Choroid plexus epithelial cell (primary cell): ENCODE results near the gene TPRA1.

Experiments
- DNase-seq: peaks from one replicate; pipeline ENCODE4 v3.0.0-alpha.2; 2010; ENCODE audit warnings: low read depth
- H3K4me3 ChIP-seq: 2 replicates; pipeline ENCODE4 v1.5.1; 2011; ENCODE audit warnings: low read depth, mild to moderate bottlenecking, control low read depth, low read length, moderate library complexity
- TF ChIP-seq, protein P1 (sequence below): conservative IDR thresholded peaks from 2 replicates; pipeline ENCODE4 v1.5.1; 2011; ENCODE audit warnings: low read depth, mild to moderate bottlenecking, control low read depth, inconsistent platforms, low read length, moderate library complexity

The TPRA1 gene

DNA sequence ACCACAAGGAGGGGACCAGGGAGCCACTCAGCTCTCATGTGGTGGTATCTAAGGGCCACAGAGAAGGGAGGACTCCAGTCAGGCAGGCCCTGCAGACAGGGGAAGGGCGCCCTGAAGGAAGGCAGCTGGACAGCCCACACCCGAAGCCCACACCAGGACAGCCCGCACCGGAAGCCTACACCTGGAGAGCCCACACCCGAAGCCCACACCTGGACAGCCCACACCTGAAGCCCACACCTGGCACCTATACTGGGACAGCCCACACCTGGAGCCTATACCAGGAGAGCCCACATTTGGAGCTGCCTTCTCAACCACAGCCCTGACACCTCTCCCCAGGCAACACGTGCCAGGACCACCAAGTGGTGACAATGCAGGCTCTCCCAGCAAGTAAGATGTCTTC, 11.7 kb downstream of the TPRA1 start:
- no peak for DNase-seq
- TF ChIP-seq, protein P1, sequence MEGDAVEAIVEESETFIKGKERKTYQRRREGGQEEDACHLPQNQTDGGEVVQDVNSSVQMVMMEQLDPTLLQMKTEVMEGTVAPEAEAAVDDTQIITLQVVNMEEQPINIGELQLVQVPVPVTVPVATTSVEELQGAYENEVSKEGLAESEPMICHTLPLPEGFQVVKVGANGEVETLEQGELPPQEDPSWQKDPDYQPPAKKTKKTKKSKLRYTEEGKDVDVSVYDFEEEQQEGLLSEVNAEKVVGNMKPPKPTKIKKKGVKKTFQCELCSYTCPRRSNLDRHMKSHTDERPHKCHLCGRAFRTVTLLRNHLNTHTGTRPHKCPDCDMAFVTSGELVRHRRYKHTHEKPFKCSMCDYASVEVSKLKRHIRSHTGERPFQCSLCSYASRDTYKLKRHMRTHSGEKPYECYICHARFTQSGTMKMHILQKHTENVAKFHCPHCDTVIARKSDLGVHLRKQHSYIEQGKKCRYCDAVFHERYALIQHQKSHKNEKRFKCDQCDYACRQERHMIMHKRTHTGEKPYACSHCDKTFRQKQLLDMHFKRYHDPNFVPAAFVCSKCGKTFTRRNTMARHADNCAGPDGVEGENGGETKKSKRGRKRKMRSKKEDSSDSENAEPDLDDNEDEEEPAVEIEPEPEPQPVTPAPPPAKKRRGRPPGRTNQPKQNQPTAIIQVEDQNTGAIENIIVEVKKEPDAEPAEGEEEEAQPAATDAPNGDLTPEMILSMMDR, result no peak
- H3K4me3 ChIP-seq, result no peak overlapping the region

DNA sequence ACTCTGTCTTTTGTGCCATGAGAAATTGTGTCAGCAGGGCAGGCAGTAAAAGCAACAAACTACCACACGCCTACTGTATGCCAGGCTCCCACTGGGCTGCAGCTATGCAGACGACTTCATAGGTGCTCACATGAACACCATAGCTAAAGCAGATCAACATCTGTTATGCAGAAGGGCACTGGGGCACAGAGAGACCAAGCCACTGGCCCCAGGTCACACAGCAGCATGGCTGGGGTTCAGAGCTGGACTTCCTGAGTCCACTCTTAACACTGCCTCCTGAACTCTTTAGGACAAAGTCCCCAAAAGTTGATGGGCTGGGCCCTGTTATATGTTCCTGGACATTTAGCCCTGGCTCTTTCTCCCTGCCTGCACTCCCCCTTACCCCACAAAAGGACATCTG, 12.4 kb downstream of the TPRA1 start:
- TF ChIP-seq, protein P1, result no peak
- no peak overlapping the region for H3K4me3 ChIP-seq
- DNase-seq, result no peak

DNA sequence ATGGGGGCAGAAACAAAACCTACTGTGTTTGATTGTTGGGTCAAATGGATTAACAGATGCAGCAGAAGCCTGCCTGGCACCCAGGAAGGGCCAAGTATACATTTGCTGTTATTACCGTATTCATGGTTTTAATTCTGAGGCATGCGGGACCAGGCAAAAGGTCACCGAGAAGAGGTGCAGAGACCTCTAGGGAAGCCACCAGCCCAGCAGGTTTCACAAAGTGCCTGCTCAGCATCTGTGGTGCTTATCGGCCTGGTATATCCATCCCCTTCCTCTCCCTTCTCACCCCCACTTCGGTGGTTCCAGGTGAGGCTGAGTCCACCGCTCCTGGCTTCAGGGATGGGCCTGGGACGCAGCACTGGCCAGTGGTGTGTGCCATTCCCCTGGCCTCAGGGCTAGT, 13.1 kb downstream of the TPRA1 start:
- TF ChIP-seq, protein P1, result no peak

DNA sequence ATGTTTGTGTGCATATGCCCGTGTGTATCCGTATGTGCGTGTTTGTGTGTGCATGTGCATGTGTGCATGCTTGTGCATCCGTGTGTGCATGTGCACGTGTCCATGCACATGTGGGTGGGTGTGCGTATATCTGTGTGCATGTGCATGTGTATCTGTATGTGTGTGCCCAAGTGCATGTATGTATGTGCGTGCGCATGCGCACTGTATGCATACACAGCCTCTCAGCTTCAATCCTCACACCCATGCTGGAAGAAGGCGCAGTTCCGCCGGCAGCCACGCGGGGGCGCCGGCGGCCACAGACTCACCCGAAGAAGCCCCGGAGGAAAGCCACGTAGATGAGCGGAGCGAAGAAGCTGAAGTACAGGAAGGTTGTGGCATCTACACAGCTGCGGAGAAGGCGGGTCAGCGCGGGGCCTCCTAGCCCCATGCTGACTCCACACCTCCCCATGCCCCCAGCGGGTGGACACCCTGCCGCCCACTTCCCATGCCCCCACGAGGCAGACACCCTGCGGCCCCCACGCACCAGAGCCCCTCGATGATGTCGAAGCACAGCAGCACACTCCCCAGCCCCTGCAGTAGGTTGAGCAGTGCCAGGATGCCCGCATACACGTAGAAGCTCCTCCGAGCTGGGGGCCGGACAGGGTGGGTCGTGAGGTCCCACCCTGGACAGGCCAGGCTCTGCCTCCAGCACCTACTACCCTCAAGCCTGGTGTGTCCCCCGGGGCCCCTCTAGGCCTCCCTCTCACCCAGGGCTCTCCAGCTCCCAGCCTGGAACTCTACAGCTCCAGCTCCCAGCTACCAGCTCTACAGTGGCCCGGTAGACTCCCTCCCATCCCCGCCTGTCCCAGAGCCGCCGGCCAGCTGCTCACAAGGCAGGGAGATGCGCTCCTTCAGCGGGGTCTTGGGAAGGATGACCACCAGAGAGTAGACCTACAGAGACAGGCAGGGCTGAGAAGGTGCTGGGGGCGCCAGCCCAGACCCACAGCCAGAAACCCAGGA, 15.4 kb downstream of the TPRA1 start:
- DNase-seq, result peak; percentile 94
- H3K4me3 ChIP-seq, result no peak overlapping the region
- TF ChIP-seq, protein P1, result peak; percentile 97

More for the DNA sequence above, 13.1 kb downstream of the TPRA1 start:
- no peak overlapping the region for H3K4me3 ChIP-seq
- DNase-seq, result no peak

DNA sequence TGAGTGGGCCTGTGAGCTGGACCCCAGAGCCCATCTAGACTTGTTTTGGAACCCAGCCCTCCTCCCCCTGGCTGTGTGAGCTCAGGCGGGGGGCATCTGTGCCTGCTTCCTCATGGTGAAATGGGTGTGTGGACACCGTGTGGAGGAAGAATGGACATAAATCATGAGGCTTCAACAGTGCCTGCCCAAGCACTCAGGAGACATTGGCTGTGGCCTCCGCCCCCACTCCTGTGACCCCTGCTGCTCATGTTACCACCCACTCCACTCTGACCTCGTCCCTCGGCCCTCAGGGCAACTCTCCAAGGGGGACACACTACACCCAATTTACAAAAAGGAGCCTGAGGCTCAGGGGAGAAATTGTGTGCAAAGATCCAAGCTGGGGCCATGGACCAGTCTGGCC, 16.6 kb downstream of the TPRA1 start:
- DNase-seq, result no peak
- H3K4me3 ChIP-seq, result no peak overlapping the region
- TF ChIP-seq, protein P1, result no peak

DNA sequence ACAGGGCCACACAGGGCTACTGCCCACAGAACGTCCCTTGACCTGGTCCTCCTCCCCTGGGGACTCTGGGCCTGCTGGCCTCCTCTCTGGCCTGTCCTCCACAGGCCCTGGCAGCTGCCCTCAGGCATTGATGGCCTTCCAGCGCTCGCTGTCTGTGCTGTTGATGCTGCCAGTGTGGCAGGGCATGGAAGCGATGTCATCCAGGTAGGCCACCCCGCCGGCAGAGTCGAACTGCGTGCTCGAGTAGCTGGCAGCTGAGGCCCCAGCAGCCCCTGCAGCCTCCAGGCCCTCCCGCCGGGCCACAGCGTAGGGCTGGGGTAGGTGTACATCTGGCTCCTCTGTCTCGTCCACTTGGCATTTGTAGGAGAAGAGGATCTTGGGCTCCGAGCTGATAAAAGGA, 17.1 kb downstream of the TPRA1 start:
- no peak for DNase-seq
- TF ChIP-seq, protein P1, result no peak

DNA sequence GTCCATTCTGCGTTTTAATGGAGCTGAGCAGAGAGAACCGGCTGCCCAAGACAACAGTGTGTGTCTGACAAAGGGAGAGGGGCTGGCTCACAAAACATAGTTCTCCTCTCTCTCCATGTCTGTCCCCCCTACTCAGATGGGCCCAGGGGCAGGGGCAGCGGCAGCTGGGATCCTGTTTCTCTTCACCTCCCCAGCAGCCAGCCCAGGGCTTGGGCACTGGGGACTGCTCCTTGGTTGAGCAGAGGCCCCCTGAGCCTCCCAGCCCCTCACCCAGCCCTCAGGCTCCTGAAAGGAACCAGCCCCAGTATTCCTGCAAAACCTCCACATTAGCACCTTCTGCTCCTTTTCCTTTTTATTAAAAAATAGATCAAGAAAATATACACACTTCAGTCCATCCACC, 17.8 kb downstream of the TPRA1 start:
- no peak overlapping the region for H3K4me3 ChIP-seq
- DNase-seq, result no peak
- TF ChIP-seq, protein P1, result no peak

More for the DNA sequence above, 17.1 kb downstream of the TPRA1 start:
- H3K4me3 ChIP-seq, result no peak overlapping the region
